GM13977 (cell line): ENCODE measurements around the gene TTLL9.
"Not testable (repeated sequence)": the region's sequence is repeated elsewhere in the genome, so short reads cannot be mapped to it uniquely, and the experiment has no call there.

Experiments used
- DNase-seq: peaks from one replicate; pipeline ENCODE4 v3.0.0; 2012; ENCODE audit warnings: low spot score
- CTCF ChIP-seq: IDR thresholded peaks from 2 replicates; pipeline ENCODE4 v1.5.1; 2012; ENCODE audit warnings: mild to moderate bottlenecking, control low read depth; ENCODE audit not compliant: insufficient read depth; ENCODE audit errors: extremely low read depth, missing control alignments
- in situ Hi-C: fragments of 300-500 bp; cut with MboI; formaldehyde crosslinking; loops from one replicate; pipeline ENCODE4 v1.12.0; 2022; ENCODE audit warnings: low sequenced_read_pairs, low pct_unique_long_range_greater_than_20kb, mixed read lengths, inconsistent platforms; ENCODE audit not compliant: unreplicated experiment

The TTLL9 gene

GRCh38 chr20:31824554-31825313, 45.7 kb upstream of the TTLL9 start:
- in situ Hi-C loops = loop anchor here (25.0 kb wide), 1 partner anchor 263 kb away; no protein-coding TSS in a partner anchor
- no peak for TF ChIP-seq CTCF
- DNase-seq = no peak

- no peak for DNase-seq
- no peak for TF ChIP-seq CTCF
- in situ Hi-C loops = loop anchor here (25.0 kb wide), 1 partner anchor 261 kb away; no protein-coding TSS in a partner anchor
Observed at GRCh38 chr20:31826074-31826473, 44.4 kb upstream of the TTLL9 start.

GRCh38 chr20:31827059-31827458, 43.4 kb upstream of the TTLL9 start:
- in situ Hi-C loops = loop anchor here (25.0 kb wide), 1 partner anchor 260 kb away; no protein-coding TSS in a partner anchor

GRCh38 chr20:31828016-31828415, 42.4 kb upstream of the TTLL9 start:
- in situ Hi-C loops = loop anchor here (25.0 kb wide), 1 partner anchor 259 kb away; no protein-coding TSS in a partner anchor
- DNase-seq = not testable (repeated sequence)

More at GRCh38 chr20:31827059-31827458, 43.4 kb upstream of the TTLL9 start:
- DNase-seq = no peak
- TF ChIP-seq CTCF = no peak

GRCh38 chr20:31829731-31830130, 40.7 kb upstream of the TTLL9 start:
- no peak for DNase-seq
- no peak for TF ChIP-seq CTCF
- in situ Hi-C loops = loop anchor here (25.0 kb wide), 1 partner anchor 258 kb away; no protein-coding TSS in a partner anchor

GRCh38 chr20:31830406-31830981, 39.9 kb upstream of the TTLL9 start:
- no peak for TF ChIP-seq CTCF
- in situ Hi-C loops = loop anchor here (25.0 kb wide), 1 partner anchor 257 kb away; no protein-coding TSS in a partner anchor
- DNase-seq = no peak

- no peak for DNase-seq
- in situ Hi-C loops = loop anchor here (25.0 kb wide), 1 partner anchor 256 kb away; no protein-coding TSS in a partner anchor
- no peak for TF ChIP-seq CTCF
Observed at GRCh38 chr20:31831211-31831610, 39.2 kb upstream of the TTLL9 start.
